Transverse colon (tissue), 3 donors: Measurements from ENCODE around the gene PGP.

ENCODE experiments used
- POLR2A ChIP-seq: fragments of 450-650 bp; IDR thresholded peaks from one replicate; pipeline ENCODE4 v1.6.1; 2016; ENCODE audit warnings: antibody characterized with exemption, mild to moderate bottlenecking, moderate library complexity
- TF ChIP-seq, protein P1 (sequence below), 5 experiments: fragments of 200-600 bp in 3 of 5; fragments of 450-650 bp in 2 of 5; sonication (generic) in 3 of 5; IDR thresholded peaks; 1 replicate in 2 of 5; 2 replicates in 3 of 5; pipeline ENCODE4 v1.5.1; 2016 to 2017; ENCODE audit warnings: antibody characterized with exemption in 5 of 5, inconsistent platforms in 3 of 5, mild to moderate bottlenecking in 2 of 5, moderate library complexity in 1 of 5

- TF ChIP-seq, protein P1, sequence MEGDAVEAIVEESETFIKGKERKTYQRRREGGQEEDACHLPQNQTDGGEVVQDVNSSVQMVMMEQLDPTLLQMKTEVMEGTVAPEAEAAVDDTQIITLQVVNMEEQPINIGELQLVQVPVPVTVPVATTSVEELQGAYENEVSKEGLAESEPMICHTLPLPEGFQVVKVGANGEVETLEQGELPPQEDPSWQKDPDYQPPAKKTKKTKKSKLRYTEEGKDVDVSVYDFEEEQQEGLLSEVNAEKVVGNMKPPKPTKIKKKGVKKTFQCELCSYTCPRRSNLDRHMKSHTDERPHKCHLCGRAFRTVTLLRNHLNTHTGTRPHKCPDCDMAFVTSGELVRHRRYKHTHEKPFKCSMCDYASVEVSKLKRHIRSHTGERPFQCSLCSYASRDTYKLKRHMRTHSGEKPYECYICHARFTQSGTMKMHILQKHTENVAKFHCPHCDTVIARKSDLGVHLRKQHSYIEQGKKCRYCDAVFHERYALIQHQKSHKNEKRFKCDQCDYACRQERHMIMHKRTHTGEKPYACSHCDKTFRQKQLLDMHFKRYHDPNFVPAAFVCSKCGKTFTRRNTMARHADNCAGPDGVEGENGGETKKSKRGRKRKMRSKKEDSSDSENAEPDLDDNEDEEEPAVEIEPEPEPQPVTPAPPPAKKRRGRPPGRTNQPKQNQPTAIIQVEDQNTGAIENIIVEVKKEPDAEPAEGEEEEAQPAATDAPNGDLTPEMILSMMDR (IDR thresholded peaks at IDR 0.05), result no peak
- no peak for TF ChIP-seq POLR2A
Measured at GRCh38 chr16:2208772-2209171, 5.9 kb downstream of the PGP start.
